H1 (cell line): Measurements from ENCODE around the gene GLYATL3. TPM values are rescaled to one million over a fixed set of nuclear protein-coding genes. Genes with fewer than 3 reads are reported as not detected.

ENCODE experiments used
- ATF3 ChIP-seq: IDR thresholded peaks from 2 replicates; pipeline ENCODE4 v1.6.1; 2011; ENCODE audit warnings: low read depth, mild to moderate bottlenecking, low read length; ENCODE audit not compliant: insufficient read depth
- CREB1 ChIP-seq: IDR thresholded peaks from 2 replicates; pipeline ENCODE4 v1.6.1; 2012; ENCODE audit warnings: inconsistent platforms
- GABPA ChIP-seq: IDR thresholded peaks from 2 replicates; pipeline ENCODE4 v1.6.1; 2011; ENCODE audit warnings: mild to moderate bottlenecking, low read length, moderate library complexity, borderline replicate concordance; ENCODE audit not compliant: insufficient read depth
- SAP30 ChIP-seq: fragments of 300-600 bp; sonication (generic); IDR thresholded peaks from 2 replicates; pipeline ENCODE4 v1.7.1; 2012; ENCODE audit warnings: low read length, moderate library complexity, mild to moderate bottlenecking, inconsistent platforms; ENCODE audit not compliant: insufficient read depth, insufficient replicate concordance
- SIRT6 ChIP-seq: IDR thresholded peaks from one replicate; pipeline ENCODE4 v1.7.1; 2012; ENCODE audit warnings: low read length, inconsistent platforms
- SP1 ChIP-seq: IDR thresholded peaks from 2 replicates; pipeline ENCODE4 v1.6.1; 2011; ENCODE audit warnings: low read depth, low read length
- TAF1 ChIP-seq: IDR thresholded peaks from 2 replicates; pipeline ENCODE4 v1.6.1; 2011; ENCODE audit warnings: mild to moderate bottlenecking, low read depth, low read length
- TBP ChIP-seq: IDR thresholded peaks from 2 replicates; pipeline ENCODE4 v1.6.1; 2011; ENCODE audit warnings: low read depth, low read length, improper control_type of control experiment
- polyA plus RNA-seq, 7 experiments: library from polyadenylated mRNA; depleted of rRNA in 3 of 7; stranded (reverse) in 5 of 7; unstranded in 2 of 7; fragments of >200 nt in 5 of 7; fragments of 200-250 nt in 2 of 7; gene quantifications; 1 replicate in 5 of 7; 2 replicates in 1 of 7; 4 replicates in 1 of 7; pipeline versions ENCODE4 v1.2.1 to v1.2.3, GENCODE V29; 2011 to 2013; ENCODE audit warnings: missing spikeins in 2 of 7, mixed read lengths in 2 of 7
- total RNA-seq: library from RNA; stranded (reverse); fragmentation: NEBNext Ultra II Directional; extraction: Animal tissue kit (Norgen Biotek cat#: 25700); gene quantifications from 2 replicates; pipeline ENCODE4 v1.2.1, GENCODE V29; 2021

GLYATL3 gene
- total and polyA plus RNA-seq, 2 of the 8 experiments (the other 6 are each of a cell fraction or from before 2014, with no cell fraction given): not detected

DNA sequence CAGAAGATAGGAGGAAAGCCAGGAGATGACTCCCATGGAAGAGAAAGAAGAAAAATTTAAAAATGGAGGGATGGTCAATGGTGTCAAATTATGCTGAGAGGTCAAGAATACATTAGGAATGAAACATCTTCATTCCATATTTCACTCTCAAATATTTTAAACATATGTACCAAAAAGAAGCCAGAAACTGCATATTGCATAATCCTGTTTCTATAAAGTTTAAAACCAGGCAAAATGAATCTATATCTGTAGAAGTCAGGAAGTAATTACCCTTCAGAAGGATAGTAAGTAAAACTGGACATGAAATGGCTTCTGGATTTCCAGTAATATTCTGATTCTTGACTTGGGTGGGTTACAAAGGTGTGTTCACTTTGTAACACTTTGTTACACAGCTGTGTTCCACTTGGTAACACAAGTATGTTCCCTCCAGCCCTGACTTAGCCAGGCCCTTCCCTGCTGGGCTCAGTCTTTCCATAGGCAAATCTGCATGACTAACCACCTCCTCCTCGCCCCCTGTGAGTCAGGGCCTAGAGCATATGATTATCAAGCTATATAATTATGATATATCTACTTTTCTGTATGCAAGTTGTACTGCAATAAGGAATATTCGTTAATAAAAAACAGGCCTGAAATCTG lies 30.5 kb downstream of the GLYATL3 start (continued):
- TF ChIP-seq SP1: no peak
- no peak for TF ChIP-seq SIRT6
- TF ChIP-seq CREB1: no peak
- no peak for TF ChIP-seq ATF3
- no peak for TF ChIP-seq TAF1
- no peak for TF ChIP-seq TBP
- TF ChIP-seq GABPA: no peak
- TF ChIP-seq SAP30: no peak
